Measurements from ENCODE around the gene C10orf120.

DNA sequence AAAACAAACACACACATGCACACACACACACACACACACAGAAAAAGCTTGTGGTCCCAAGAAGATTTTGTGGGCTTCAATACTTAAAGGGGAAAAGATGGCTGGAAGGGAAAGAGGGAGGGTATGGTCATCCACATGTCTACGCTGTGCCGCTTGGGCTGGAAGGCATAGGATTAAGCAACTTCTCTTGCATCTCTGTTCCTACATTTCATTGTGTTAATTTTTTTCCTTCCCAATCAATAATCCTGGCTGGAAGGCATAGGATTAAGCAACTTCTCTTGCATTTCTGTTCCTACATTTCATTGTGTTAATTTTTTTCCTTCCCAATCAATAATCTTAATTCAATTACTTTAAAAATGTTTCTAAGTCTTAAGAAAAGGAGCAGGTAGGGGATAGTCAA, 30.6 kb downstream of the C10orf120 start:
- TF ChIP-seq POLR2A (IDR thresholded peaks at IDR 0.05), result no peak
- TF ChIP-seq, protein P1, sequence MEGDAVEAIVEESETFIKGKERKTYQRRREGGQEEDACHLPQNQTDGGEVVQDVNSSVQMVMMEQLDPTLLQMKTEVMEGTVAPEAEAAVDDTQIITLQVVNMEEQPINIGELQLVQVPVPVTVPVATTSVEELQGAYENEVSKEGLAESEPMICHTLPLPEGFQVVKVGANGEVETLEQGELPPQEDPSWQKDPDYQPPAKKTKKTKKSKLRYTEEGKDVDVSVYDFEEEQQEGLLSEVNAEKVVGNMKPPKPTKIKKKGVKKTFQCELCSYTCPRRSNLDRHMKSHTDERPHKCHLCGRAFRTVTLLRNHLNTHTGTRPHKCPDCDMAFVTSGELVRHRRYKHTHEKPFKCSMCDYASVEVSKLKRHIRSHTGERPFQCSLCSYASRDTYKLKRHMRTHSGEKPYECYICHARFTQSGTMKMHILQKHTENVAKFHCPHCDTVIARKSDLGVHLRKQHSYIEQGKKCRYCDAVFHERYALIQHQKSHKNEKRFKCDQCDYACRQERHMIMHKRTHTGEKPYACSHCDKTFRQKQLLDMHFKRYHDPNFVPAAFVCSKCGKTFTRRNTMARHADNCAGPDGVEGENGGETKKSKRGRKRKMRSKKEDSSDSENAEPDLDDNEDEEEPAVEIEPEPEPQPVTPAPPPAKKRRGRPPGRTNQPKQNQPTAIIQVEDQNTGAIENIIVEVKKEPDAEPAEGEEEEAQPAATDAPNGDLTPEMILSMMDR (IDR thresholded peaks at IDR 0.05), result no peak
- no peak for TF ChIP-seq EP300 (IDR thresholded peaks at IDR 0.05)

Measured in tibial nerve (tissue), 4 donors.